ENCODE measurements around the gene LAGE3. TPM values are rescaled to one million over a fixed set of nuclear protein-coding genes. Genes with fewer than 3 reads are reported as not detected.

Gene LAGE3
- total and polyA plus RNA-seq, 3 experiments from 2014 or later: 51.2 to 74.6 (median 72.5) TPM

- Mint-ChIP-seq H3K27me3 (peaks cover 0 to 16% of the 10 kb centered on the region in 2 donors), H3K9me3 (no peaks in the 10 kb centered on the region), H3K4me1 (peaks cover 20 to 32% (median 24%) of the 10 kb centered on the region in 3 donors), H3K4me3 (peak overlapping the region in 1 of 7 donors; percentile 61), H3K27ac (peak overlapping the region in 2 of 8 donors; percentile 33 to 64), H3K36me3 (peaks cover 0 to 57% (median 0%) of the 10 kb centered on the region in 3 donors)
- peaks cover 19% of the 10 kb centered on the region for H3K4me1 ChIP-seq (ENCODE audit: insufficient read depth, low read length)
- no peaks in the 10 kb centered on the region for H3K27me3 ChIP-seq (ENCODE audit: insufficient read depth, low read length, poor library complexity, severe bottlenecking)
- no peak overlapping the region for H3K27ac ChIP-seq (ENCODE audit: low read depth, low read length)
- ChIA-PET CTCF (no interaction called here), POLR2A (interaction anchor here (1.2 kb wide), 1 partner anchor 22 kb away, joined by 3 read pairs; no protein-coding TSS in a partner anchor)
- DNase-seq: no peak
- no peak overlapping the region for H3K4me3 ChIP-seq (ENCODE audit: low read length)
- H3K9me3 ChIP-seq (ENCODE audit: low read length): no peaks in the 10 kb centered on the region
- H3K36me3 ChIP-seq (ENCODE audit: insufficient read depth, low read length): no peaks in the 10 kb centered on the region
Observed at GRCh38 chrX:154434394-154435168, 44.5 kb downstream of the LAGE3 start.

- Histone ChIP-seq H3K27me3 (ENCODE audit: insufficient read depth, low read length, poor library complexity, severe bottlenecking) (no peaks in the 10 kb centered on the region), H3K36me3 (ENCODE audit: insufficient read depth, low read length) (no peaks in the 10 kb centered on the region), H3K27ac (ENCODE audit: low read depth, low read length) (no peak overlapping the region), H3K4me3 (ENCODE audit: low read length) (no peak overlapping the region), H3K9me3 (ENCODE audit: low read length) (no peaks in the 10 kb centered on the region), H3K4me1 (ENCODE audit: insufficient read depth, low read length) (peaks cover 22% of the 10 kb centered on the region)
- H3K4me1 Mint-ChIP-seq: peaks cover 26 to 34% (median 27%) of the 10 kb centered on the region in 3 donors
- no peak for DNase-seq
- ChIA-PET POLR2A (no interaction called here), CTCF (no interaction called here)
- peaks cover 0 to 16% of the 10 kb centered on the region in 2 donors for H3K27me3 Mint-ChIP-seq
- H3K9me3 Mint-ChIP-seq: no peaks in the 10 kb centered on the region
- peaks cover 0 to 54% (median 0%) of the 10 kb centered on the region in 3 donors for H3K36me3 Mint-ChIP-seq
- no peak overlapping the region for H3K4me3 Mint-ChIP-seq
- peak overlapping the region in 2 of 8 donors; percentile 23 to 29 for H3K27ac Mint-ChIP-seq
Observed at GRCh38 chrX:154433605-154434004, 45.5 kb downstream of the LAGE3 start.

- DNase-seq: no peak
- H3K36me3 ChIP-seq (ENCODE audit: insufficient read depth, low read length): no peaks in the 10 kb centered on the region
- H3K4me3 Mint-ChIP-seq: no peak overlapping the region
- H3K4me3 ChIP-seq (ENCODE audit: low read length): no peak overlapping the region
- H3K36me3 Mint-ChIP-seq: peaks cover 0 to 49% (median 0%) of the 10 kb centered on the region in 3 donors
- H3K4me1 ChIP-seq (ENCODE audit: insufficient read depth, low read length): peaks cover 21% of the 10 kb centered on the region
- H3K27ac Mint-ChIP-seq: no peak overlapping the region
- H3K27ac ChIP-seq (ENCODE audit: low read depth, low read length): no peak overlapping the region
- peaks cover 0 to 9% of the 10 kb centered on the region in 2 donors for H3K27me3 Mint-ChIP-seq
- no peaks in the 10 kb centered on the region for H3K9me3 Mint-ChIP-seq
- no peaks in the 10 kb centered on the region for H3K9me3 ChIP-seq (ENCODE audit: low read length)
- ChIA-PET POLR2A (interaction anchor here (0.5 kb wide), 1 partner anchor 339 kb away, joined by 5 read pairs; no protein-coding TSS in a partner anchor), CTCF (no interaction called here)
- H3K4me1 Mint-ChIP-seq: peaks cover 27 to 32% (median 27%) of the 10 kb centered on the region in 3 donors
- H3K27me3 ChIP-seq (ENCODE audit: insufficient read depth, low read length, poor library complexity, severe bottlenecking): no peaks in the 10 kb centered on the region
Observed at GRCh38 chrX:154432210-154432609, 46.9 kb downstream of the LAGE3 start.

DNA sequence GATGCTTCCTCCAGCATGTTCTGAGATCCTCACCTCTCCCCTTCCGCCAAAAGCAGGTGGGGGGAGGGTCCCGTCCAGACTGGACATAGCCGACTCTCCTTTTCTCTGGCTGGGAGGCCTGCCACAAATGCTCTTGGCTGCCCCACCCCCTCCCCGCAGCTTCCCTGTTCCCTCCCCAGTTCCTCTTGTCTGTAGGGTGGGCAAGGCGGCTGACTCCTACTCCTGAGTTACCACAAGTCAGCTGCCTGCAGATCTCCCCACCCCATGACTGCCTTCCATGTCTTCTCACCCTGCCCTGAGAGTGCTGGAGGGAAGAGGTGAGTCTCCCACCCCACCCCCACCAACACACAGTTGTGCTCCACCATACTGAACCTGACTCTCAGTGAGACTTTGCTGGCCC is 47.7 kb downstream of the LAGE3 start:
- ChIA-PET CTCF (no interaction called here), POLR2A (no interaction called here)
- H3K4me1 ChIP-seq (ENCODE audit: insufficient read depth, low read length): peaks cover 20% of the 10 kb centered on the region
- no peaks in the 10 kb centered on the region for H3K36me3 ChIP-seq (ENCODE audit: insufficient read depth, low read length)
- no peak for DNase-seq
- H3K4me1 Mint-ChIP-seq: peaks cover 26 to 32% (median 26%) of the 10 kb centered on the region in 3 donors
- H3K27ac ChIP-seq (ENCODE audit: low read depth, low read length): no peak overlapping the region
- no peak overlapping the region for H3K4me3 Mint-ChIP-seq
- H3K27me3 ChIP-seq (ENCODE audit: insufficient read depth, low read length, poor library complexity, severe bottlenecking): no peaks in the 10 kb centered on the region
- H3K9me3 ChIP-seq (ENCODE audit: low read length): no peaks in the 10 kb centered on the region
- peaks cover 0 to 48% (median 0%) of the 10 kb centered on the region in 3 donors for H3K36me3 Mint-ChIP-seq
- peak overlapping the region in 2 of 8 donors; percentile 23 to 29 for H3K27ac Mint-ChIP-seq
- peaks cover 0 to 9% of the 10 kb centered on the region in 2 donors for H3K27me3 Mint-ChIP-seq
- H3K4me3 ChIP-seq (ENCODE audit: low read length): no peak overlapping the region
- H3K9me3 Mint-ChIP-seq: no peaks in the 10 kb centered on the region

DNA sequence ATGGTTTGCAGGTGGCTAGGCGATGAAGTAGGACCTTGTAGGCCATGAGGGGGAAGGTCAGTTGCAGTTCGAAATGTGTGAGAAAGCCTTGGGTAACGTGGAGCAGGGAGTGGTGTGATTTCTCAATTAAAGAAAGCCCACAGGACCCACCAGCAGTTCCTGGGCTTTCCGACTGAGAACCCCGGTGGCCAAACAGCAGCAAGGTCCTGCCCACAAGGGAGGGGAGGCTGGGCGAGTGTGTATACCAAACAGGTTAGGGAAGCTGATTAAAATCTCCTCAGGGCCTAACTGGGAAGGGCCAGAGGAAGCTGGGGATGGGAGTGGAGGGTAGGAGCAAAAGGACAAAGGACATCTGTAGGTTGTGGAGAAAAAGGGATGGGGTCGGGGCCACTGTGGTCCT is 48.2 kb downstream of the LAGE3 start:
- Histone ChIP-seq H3K36me3 (ENCODE audit: insufficient read depth, low read length) (no peaks in the 10 kb centered on the region), H3K4me1 (ENCODE audit: insufficient read depth, low read length) (peaks cover 15% of the 10 kb centered on the region), H3K4me3 (ENCODE audit: low read length) (no peak overlapping the region), H3K27me3 (ENCODE audit: insufficient read depth, low read length, poor library complexity, severe bottlenecking) (no peaks in the 10 kb centered on the region), H3K27ac (ENCODE audit: low read depth, low read length) (no peak overlapping the region), H3K9me3 (ENCODE audit: low read length) (no peaks in the 10 kb centered on the region)
- DNase-seq: no peak
- H3K9me3 Mint-ChIP-seq: no peaks in the 10 kb centered on the region
- peaks cover 0 to 7% of the 10 kb centered on the region in 2 donors for H3K27me3 Mint-ChIP-seq
- peaks cover 0 to 44% (median 0%) of the 10 kb centered on the region in 3 donors for H3K36me3 Mint-ChIP-seq
- CTCF ChIA-PET: no interaction called here
- H3K4me3 Mint-ChIP-seq: peak overlapping the region in 1 of 7 donors; percentile 92
- peak overlapping the region in 6 of 8 donors; percentile 6 to 86 (median 58) for H3K27ac Mint-ChIP-seq
- POLR2A ChIA-PET: no interaction called here
- H3K4me1 Mint-ChIP-seq: peaks cover 22 to 27% (median 22%) of the 10 kb centered on the region in 3 donors

DNA sequence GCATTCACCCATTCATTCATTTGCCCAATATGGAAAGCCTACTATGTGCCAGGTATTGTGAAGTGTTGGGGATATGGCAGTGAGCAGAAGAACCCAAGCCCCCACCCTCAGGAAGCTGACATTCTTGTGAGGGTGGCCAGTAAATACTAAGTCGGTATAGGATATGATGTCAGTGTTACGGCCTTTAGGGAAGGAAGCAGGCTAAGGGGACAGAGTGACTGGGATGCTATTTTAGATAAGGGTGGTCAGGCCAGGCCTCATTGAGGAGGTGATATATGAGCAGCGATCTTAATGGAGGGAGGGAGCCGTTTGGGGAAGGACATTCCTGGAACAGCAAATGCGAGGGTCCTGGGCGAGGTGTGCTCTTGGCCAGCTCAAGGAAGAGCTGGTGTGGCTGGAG is 48.6 kb downstream of the LAGE3 start:
- Histone ChIP-seq H3K4me1 (ENCODE audit: insufficient read depth, low read length) (peaks cover 14% of the 10 kb centered on the region), H3K9me3 (ENCODE audit: low read length) (no peaks in the 10 kb centered on the region), H3K36me3 (ENCODE audit: insufficient read depth, low read length) (no peaks in the 10 kb centered on the region), H3K4me3 (ENCODE audit: low read length) (no peak overlapping the region), H3K27me3 (ENCODE audit: insufficient read depth, low read length, poor library complexity, severe bottlenecking) (no peaks in the 10 kb centered on the region), H3K27ac (ENCODE audit: low read depth, low read length) (no peak overlapping the region)
- no peaks in the 10 kb centered on the region for H3K9me3 Mint-ChIP-seq
- peak overlapping the region in 7 of 8 donors; percentile 6 to 86 (median 39) for H3K27ac Mint-ChIP-seq
- peaks cover 0 to 40% (median 0%) of the 10 kb centered on the region in 3 donors for H3K36me3 Mint-ChIP-seq
- ChIA-PET CTCF (no interaction called here), POLR2A (interaction anchor here (0.6 kb wide), 2 partner anchors 27 to 33 kb away, joined by 4 to 9 read pairs; no protein-coding TSS in a partner anchor)
- peaks cover 0 to 6% of the 10 kb centered on the region in 2 donors for H3K27me3 Mint-ChIP-seq
- H3K4me3 Mint-ChIP-seq: peak overlapping the region in 2 of 7 donors; percentile 29 to 92
- no peak for DNase-seq
- H3K4me1 Mint-ChIP-seq: peaks cover 21 to 26% (median 21%) of the 10 kb centered on the region in 3 donors

DNA sequence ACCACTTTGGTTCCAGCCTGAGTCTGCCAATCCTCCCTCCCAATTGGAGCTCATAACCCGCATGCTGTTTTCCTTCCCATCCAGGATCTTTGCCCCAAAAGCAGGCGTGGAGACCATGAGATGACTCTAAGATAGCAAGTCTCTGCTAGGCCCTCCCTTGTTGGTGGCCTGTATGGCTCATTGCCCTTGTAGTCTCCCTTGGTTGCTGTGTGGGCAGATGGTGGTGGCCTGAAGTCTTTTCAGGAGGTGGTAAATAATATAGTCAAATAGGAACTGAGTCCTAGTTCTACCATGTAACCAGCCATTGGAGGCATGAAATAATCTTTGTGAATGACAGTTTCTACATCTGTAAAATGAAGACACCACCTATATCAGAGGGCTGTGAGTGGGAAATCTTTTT is 49.4 kb downstream of the LAGE3 start:
- Histone ChIP-seq H3K27ac (ENCODE audit: low read depth, low read length) (peak overlapping the region; percentile 61), H3K4me1 (ENCODE audit: insufficient read depth, low read length) (peaks cover 14% of the 10 kb centered on the region), H3K27me3 (ENCODE audit: insufficient read depth, low read length, poor library complexity, severe bottlenecking) (no peaks in the 10 kb centered on the region), H3K4me3 (ENCODE audit: low read length) (no peak overlapping the region), H3K9me3 (ENCODE audit: low read length) (no peaks in the 10 kb centered on the region), H3K36me3 (ENCODE audit: insufficient read depth, low read length) (no peaks in the 10 kb centered on the region)
- peaks cover 21 to 26% (median 21%) of the 10 kb centered on the region in 3 donors for H3K4me1 Mint-ChIP-seq
- CTCF ChIA-PET: interaction anchor here (0.9 to 1.5 kb wide), 2 partner anchors 12 to 15 kb away, joined by 3 read pairs; no protein-coding TSS in a partner anchor
- H3K27ac Mint-ChIP-seq: peak overlapping the region in 7 of 8 donors; percentile 47 to 93 (median 65)
- DNase-seq: no peak
- H3K27me3 Mint-ChIP-seq: peaks cover 0 to 6% of the 10 kb centered on the region in 2 donors
- POLR2A ChIA-PET: interaction anchor here (0.6 to 2.3 kb wide), 3 partner anchors 26 to 60 kb away, joined by 4 to 9 read pairs (median 6); partner anchors contain the start of gene SLC10A3
- H3K4me3 Mint-ChIP-seq: peak overlapping the region; percentile 74 to 92 (median 83)
- H3K36me3 Mint-ChIP-seq: peaks cover 0 to 35% (median 0%) of the 10 kb centered on the region in 3 donors
- H3K9me3 Mint-ChIP-seq: no peaks in the 10 kb centered on the region

Data from CD8-positive, alpha-beta memory T cell (primary cell).